K562 (cell line): ENCODE measurements around the gene IFNA2. TPM values are rescaled to one million over a fixed set of nuclear protein-coding genes. Genes with fewer than 3 reads are reported as not detected.

ENCODE experiments used
- ATF7 ChIP-seq: fragments of 450-650 bp; IDR thresholded peaks from 2 replicates; pipeline ENCODE4 v1.7.1; 2014; ENCODE audit warnings: mild to moderate bottlenecking, moderate library complexity
- CREB5 ChIP-seq: fragments of 250-450 bp; sonication (Bioruptor Pico); IDR thresholded peaks from 2 replicates; pipeline ENCODE4 v1.5.0; 2020; ENCODE audit warnings: mild to moderate bottlenecking
- ZNF318 ChIP-seq, 2 experiments: fragments of 450-650 bp; IDR thresholded peaks; 2 replicates each; pipeline ENCODE4 v1.6.1; 2016; ENCODE audit warnings: mild to moderate bottlenecking in 2 of 2, borderline replicate concordance in 1 of 2, low read depth in 1 of 2, moderate library complexity in 1 of 2
- polyA plus RNA-seq, 8 experiments: library from polyadenylated mRNA; depleted of rRNA in 4 of 8; stranded (reverse) in 5 of 8; unstranded in 3 of 8; fragments of >200 nt; fragmentation: Nextera tagmentation in 2 of 8; fragmentation: Illumina TruSeq in 1 of 8; extraction: Ambion mirVana in 2 of 8; extraction: Trizol in 1 of 8; gene quantifications; 2 replicates each; pipeline versions ENCODE4 v1.2.1 to v1.2.3, GENCODE V29; 2011 to 2014; ENCODE audit warnings: inconsistent platforms in 1 of 8, missing spikeins in 1 of 8
- total RNA-seq, 7 experiments: library from RNA; depleted of rRNA in 6 of 7; stranded (reverse); fragments of >200 nt in 6 of 7; fragmentation: Illumina TruSeq in 2 of 7; extraction: Trizol in 2 of 7; gene quantifications; 2 replicates each; pipeline versions ENCODE4 v1.2.1 to v1.2.3, GENCODE V29; 2011 to 2021; ENCODE audit warnings: low replicate concordance in 1 of 7

IFNA2 gene
- total and polyA plus RNA-seq, 9 of the 15 experiments (the other 6 are each of a cell fraction or from before 2014, with no cell fraction given) = not detected

- no peak for TF ChIP-seq ZNF318 (IDR thresholded peaks at IDR 0.05; ENCODE audit: borderline replicate concordance in 1 of 2, low read depth in 1 of 2)
- no peak for TF ChIP-seq CREB5 (CRISPR knock-in tag)
- TF ChIP-seq ATF7 = no peak
Measured at GRCh38 chr9:21395778-21396717, 10.8 kb upstream of the IFNA2 start (continued).
